GM23338 (cell line): Measurements from ENCODE around the gene CELF4.

Source experiments
- CTCF ChIP-seq, 2 experiments: fragments of 200-600 bp in 1 of 2; sonication (generic) in 1 of 2; conservative IDR thresholded peaks; 2 replicates each; pipeline versions ENCODE4 v1.5.1 to v1.6.1; 2016 to 2017; ENCODE audit warnings: antibody characterized with exemption in 2 of 2, low read depth in 2 of 2, mild to moderate bottlenecking in 2 of 2, moderate library complexity in 1 of 2
- ETS1 ChIP-seq: IDR thresholded peaks from 2 replicates; pipeline ENCODE4 v1.6.1; 2016; ENCODE audit warnings: antibody characterized with exemption
- EZH2 ChIP-seq: fragments of 200-600 bp; sonication (generic); IDR thresholded peaks from one replicate; pipeline ENCODE4 v1.8.0; 2017; ENCODE audit warnings: antibody characterized with exemption, mild to moderate bottlenecking, low read depth; ENCODE audit not compliant: unreplicated experiment
- EZH2phosphoT487 ChIP-seq: fragments of 200-600 bp; sonication (generic); IDR thresholded peaks from one replicate; pipeline ENCODE4 v1.8.1; 2018; ENCODE audit warnings: antibody characterized with exemption; ENCODE audit not compliant: unreplicated experiment
- POLR2AphosphoS5 ChIP-seq: IDR thresholded peaks from 2 replicates; pipeline ENCODE4 v1.6.1; 2016; ENCODE audit warnings: antibody characterized with exemption, low read depth
- REST ChIP-seq: IDR thresholded peaks from one replicate; pipeline ENCODE4 v1.6.1; 2018; ENCODE audit warnings: antibody characterized with exemption; ENCODE audit not compliant: unreplicated experiment
- STAT1 ChIP-seq: IDR thresholded peaks from one replicate; pipeline ENCODE4 v1.6.1; 2016; ENCODE audit warnings: antibody characterized with exemption; ENCODE audit not compliant: unreplicated experiment
- ZNF331 ChIP-seq: fragments of 250-450 bp; sonication (Bioruptor Pico); IDR thresholded peaks from 2 replicates; pipeline ENCODE4 v1.5.0; 2020; ENCODE audit warnings: low read depth, mild to moderate bottlenecking, moderate library complexity

- TF ChIP-seq CTCF (conservative IDR thresholded peaks at IDR 0.05; ENCODE audit: low read depth in 2 of 2) = no peak
- TF ChIP-seq EZH2phosphoT487 = no peak
- TF ChIP-seq POLR2AphosphoS5 = no peak
- TF ChIP-seq EZH2 = no peak
- no peak for TF ChIP-seq REST
- no peak for TF ChIP-seq STAT1
- TF ChIP-seq ETS1 = no peak
- no peak for TF ChIP-seq ZNF331 (CRISPR knock-in tag)
Measured at GRCh38 chr18:37378336-37379010, 187.1 kb downstream of the CELF4 start.
